ELF-1 (cell line): ENCODE data around the gene SLC35B4.

Experiments used
- DNase-seq: peaks from one replicate; pipeline ENCODE4 v3.0.0-alpha.2; 2016; ENCODE audit warnings: low read depth, low spot score

The SLC35B4 gene

DNA sequence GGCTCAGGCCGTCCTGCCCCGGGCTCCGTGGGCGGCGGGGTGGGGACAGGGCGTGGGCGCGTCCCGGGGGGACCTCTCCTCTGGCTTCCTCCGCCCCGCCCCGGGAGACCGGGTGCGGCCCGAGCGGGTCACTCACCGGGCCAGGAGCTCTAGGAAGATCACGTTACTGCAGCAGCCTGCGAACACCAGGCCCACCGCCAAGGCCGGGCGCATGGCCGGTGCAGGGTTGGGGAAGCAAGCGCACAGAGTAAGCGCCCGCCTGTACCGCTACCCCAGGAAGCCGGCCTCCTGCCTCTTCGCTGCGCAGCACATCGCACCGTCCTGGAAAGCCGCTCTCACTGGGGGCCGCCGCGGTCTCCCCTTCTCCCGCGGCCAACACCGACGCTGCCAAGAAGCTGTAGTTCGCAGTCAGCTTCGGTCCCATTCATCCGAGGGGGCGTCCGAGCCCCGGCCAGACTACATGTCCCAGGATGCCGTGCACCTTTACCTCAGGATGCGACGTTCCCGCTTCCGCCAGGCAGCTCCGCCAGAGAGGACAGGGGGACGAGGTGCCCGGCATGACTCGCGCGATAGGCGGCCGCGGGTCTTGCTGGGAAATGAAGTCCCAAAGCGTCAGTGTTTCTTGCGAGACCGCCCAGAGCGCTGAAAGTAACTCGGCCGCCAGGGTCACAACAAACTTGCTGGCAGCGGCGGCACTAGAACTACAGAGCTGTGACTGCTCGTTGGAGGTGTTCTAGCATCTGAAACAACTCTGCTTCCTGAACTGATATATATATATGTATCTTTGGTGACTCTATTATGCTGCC lies at the start of gene SLC35B4:
Gene SLC35B4, minus strand, starts transcription at position 392 of the 806 bp plus-strand sequence. Its CDS starts 179 bp downstream, at position 213.
- peak; percentile 99 for DNase-seq

DNA sequence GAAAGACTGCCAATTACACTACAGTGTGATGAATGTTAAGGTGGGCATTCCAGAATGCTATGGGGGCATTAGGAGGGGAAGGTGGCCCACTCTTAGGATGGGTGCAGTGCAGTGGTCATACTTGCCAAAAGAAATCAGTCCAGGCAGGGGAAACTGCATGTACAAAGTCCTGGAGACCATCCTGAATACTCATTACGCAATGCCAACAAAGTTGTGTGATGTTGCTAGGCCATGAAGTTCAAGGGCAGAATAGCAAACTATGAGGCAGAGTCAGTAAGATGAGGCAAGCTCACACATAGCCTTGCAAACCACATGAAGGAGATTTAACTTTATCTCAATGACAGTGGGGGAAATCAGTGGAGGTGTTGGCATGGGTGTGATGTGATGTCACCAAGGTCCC lies 49.8 kb upstream of the SLC35B4 start:
- no peak for DNase-seq

DNA sequence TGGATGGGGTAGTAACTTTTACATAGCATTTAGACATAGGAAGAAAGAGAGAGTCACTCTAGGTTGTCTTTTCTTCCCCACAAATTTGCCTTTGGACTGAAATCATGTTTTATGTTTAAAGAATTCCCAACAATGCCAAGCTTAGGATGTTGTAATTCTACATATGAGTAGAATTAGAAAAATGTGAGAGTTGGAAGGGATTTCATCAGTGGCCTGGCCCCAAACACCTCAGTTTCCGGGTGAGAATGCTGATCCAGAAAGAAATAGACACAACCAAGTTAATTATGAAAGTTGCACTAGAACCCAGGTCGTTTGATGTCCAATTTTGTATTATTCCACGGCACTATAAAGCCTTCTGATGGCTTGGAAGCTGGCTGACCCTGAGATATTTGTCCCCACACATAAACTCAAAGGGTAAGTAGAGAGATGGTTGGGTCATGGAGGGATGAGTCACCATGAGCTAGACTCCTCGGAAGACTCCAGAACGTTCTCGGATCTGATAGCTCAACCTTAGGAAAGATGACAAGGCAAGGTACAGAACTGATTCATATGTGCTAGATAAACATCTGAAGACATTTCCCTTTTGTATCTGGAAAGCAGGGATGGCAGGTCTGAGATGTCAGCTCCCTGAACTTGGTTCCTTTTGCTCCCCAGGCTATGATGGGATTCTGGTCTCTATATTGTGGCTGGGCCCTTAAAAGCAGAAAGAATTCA lies 48.8 kb upstream of the SLC35B4 start:
- DNase-seq: no peak

- no peak for DNase-seq
Observed at GRCh38 chr7:134364619-134365037, 47.9 kb upstream of the SLC35B4 start.

DNA sequence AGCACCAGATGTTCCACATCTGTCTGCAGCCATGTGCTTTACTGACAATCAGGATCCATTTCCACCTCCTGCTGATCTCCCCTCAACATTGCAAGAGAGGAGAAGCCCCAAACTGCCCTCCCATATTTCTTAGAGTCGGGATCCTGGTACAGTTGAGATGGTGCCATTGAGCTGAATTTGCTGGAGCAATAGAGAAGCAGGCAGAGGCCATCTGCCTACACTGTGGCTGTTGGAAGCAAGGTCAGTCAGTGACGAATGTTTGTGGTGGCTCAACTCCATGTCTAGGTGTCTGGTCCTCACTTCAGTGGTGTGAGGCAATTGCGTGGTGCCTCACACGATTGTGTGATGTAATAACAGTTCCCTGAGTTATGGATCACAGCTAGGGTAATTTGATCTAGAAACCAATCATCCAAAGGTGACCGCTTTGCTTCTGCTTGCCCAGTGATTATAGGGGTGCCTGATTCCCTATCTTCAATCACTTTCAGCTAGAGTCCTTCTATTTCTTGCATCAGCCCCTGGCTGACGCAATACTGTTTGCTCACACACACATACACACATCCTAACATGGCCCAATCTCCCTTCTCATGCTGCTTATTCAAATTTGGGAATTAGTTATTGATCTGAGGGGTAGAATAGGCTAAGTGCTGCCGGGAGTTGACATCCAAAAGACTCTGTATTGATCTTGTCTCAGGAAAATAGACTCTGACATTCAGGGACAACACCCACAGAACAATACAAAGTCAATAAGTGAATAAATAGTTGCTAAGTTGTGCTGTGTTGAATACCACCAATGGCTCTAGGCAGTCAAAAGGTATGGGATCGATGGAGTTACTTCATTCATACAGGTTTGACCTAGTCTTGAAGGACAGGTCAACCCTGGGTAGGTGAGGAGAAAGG lies 46.1 kb upstream of the SLC35B4 start:
- no peak for DNase-seq

DNA sequence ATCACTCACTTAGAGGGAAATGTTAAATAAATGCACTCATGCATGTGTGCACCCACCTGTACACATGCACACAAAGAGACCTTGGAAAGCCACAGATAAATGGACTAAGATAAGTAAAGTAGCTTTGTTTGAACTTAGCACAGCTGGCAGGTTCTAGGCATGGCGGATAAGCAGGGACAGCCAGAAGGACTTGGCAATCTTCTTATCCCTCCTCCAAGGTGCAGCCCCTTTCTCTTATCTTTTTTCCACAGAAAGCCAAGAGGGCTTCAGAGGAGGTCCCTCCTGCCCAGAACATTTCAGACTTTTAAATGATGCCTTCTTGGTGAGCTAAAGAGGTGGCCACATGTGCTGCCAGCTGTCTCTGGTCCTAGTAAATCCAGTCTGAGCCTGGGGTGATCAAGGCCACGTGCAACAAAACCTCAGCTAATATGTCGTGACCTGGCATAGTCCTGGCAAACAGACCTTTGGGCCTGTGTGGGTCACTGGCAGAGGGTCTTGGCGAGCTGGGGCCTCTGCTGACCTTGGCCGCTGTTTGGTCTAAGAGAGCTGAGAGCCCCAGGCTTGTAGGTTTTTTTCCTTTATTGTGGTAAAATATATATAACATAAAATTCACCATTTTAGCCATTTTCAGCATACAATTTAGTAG lies 43.2 kb upstream of the SLC35B4 start:
- DNase-seq: no peak

GRCh38 chr7:134357486-134357885 lies 40.8 kb upstream of the SLC35B4 start:
- no peak for DNase-seq

- DNase-seq: no peak
Observed at GRCh38 chr7:134356421-134356936, 39.7 kb upstream of the SLC35B4 start.

GRCh38 chr7:134355927-134356326 lies 39.2 kb upstream of the SLC35B4 start:
- DNase-seq: no peak

DNA sequence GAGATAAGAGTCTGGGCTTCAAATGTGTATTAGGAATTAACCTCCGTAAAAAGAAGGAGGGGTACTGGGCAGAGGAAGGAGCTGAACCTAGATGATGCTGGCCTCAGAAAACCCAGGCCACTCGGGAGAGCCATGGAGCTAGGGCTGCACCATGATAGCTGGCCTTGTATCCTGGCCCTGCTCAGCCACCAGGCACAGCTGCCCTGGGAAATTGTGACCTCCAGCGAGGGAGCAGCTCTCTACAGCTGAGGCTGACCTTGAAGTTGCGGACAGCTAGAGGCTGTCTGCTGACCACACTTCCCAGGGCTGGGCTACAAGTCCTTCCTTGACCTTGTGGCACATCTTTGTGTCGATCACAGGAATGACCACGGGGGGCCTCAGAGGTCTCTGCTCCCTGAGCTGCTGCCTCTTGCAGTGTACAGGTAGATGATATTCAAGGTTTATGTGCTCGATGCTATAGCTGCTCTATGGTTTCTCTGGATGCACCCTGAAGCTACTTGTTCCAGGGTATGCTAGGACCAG lies 38.3 kb upstream of the SLC35B4 start:
- no peak for DNase-seq

DNA sequence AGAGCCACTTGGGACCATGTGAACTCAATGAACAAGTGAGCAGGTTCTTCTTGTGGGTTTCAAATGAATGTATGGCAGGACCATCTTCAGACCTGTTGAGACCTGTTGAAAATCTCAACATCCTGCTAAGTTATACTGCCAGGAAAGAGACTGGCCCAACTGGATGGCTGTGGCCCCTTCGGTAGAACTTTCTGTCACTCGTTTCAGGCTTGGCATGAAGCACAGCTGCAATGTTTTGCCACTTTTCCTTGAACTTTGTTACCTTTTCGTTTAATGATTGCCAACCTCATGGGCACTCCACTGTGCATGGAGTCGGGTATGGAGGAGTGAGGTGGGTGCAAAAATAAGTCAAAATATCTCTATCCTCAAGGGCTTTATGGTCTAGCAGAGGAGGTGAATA lies 36.7 kb upstream of the SLC35B4 start:
- DNase-seq: no peak

DNA sequence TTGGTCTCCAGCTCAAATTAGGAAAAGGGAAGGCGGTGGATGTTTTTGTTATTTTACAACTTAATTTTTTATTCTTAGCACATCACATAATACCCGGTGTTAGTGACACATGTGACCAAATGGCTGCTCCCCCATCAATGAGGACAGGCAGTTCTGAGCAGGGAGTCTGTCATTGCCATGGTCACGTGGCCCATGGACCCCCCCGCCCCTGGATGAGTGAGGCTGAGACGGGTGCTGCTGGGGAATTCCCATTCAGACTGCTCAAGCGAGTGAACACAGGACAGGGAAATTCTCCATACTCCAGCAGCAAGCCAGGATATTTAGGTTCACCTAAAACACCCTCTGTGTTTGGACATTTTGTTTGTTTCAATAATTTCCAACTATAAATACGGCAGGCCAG lies 34.7 kb upstream of the SLC35B4 start:
- no peak for DNase-seq

DNA sequence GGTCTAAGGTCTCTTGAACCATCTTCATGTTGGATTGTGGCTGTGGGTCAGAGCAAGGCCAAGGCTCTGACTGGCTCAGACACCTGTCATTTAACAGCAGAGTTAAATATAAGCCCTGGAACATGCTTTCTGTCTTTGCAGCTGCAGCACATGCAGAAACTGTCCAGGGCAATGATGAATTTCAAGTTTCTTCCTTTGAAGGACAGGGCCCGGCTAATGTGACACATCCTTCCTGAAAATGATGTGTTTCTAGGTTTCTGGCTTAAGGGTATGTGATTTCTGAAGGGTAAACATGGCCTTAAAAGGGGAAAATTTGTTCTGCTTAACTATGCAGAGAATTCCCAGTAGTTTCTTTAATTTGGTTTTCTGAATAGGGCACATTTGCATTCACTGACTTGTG lies 34.0 kb upstream of the SLC35B4 start:
- no peak for DNase-seq

DNA sequence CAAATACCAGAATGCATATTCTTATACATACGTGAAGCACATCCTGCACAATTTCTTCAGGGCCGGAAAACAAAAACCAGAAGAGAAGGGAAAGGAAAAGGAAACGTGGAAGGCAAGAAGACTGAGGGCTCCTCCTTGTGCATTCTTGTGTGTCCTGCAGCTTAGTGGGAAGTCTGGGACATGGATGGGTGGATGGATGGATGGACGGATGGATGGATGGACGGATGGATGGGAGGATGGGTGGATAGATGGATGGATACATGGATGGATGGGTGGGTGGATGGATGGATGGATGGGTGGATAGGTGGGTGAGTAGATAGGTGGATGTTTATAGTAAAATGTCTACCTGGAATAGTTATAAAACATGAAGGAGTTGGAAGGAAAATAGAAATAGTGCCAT lies 30.8 kb upstream of the SLC35B4 start:
- no peak for DNase-seq

- DNase-seq: no peak
Observed at GRCh38 chr7:134343796-134344195, 27.1 kb upstream of the SLC35B4 start.

DNA sequence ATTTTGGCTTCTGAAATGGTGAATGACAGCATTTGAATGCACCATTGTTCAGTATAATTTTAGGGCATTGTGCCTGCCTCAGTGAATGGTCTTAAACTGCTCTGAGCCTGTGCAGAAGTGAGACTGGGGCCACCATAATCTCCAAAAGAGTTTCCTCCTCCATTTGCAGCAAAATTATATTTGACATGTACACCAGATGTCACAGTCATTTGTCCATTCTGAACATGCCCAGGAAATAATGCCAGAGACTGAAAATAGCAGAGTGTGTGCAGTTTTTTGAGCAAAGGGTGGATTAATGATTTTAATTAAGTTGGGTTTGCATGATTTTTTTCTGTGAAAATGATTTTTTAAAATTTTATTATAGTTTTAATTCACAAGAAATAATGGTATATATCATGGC lies 26.4 kb upstream of the SLC35B4 start:
- no peak for DNase-seq

- DNase-seq: no peak
Observed at GRCh38 chr7:134339475-134339874, 22.7 kb upstream of the SLC35B4 start.

- no peak for DNase-seq
Observed at GRCh38 chr7:134337980-134338379, 21.2 kb upstream of the SLC35B4 start.

- DNase-seq: no peak
Observed at GRCh38 chr7:134334408-134334807, 17.7 kb upstream of the SLC35B4 start.

GRCh38 chr7:134333943-134334342 lies 17.2 kb upstream of the SLC35B4 start:
- no peak for DNase-seq

GRCh38 chr7:134332892-134333291 lies 16.2 kb upstream of the SLC35B4 start:
- no peak for DNase-seq
